GM12878 (cell line): ENCODE data around the gene PNPLA4. TPM values are rescaled to one million over a fixed set of nuclear protein-coding genes. Genes with fewer than 3 reads are reported as not detected.

Experiments
- ATAC-seq: fragments of 200-7000 bp; cut with Tn5 transposase; 3 replicates; pipeline ENCODE4 v1.9.1; 2020; ENCODE audit warnings: mild to moderate bottlenecking, moderate library complexity
- BruUV-seq: library from RNA; stranded (reverse); fragments of 400-500 nt; replicated peaks from 2 replicates; lab custom pipeline; 2021; lab: Mats Ljungman, UMichigan
- CTCF ChIA-PET: fragments of 300-600 bp; sonication (Branson Sonifier 250); formaldehyde crosslinking; extraction: SDS; loops from one replicate; lab custom pipeline; 2021; ENCODE audit warnings: inconsistent platforms; lab: Yijun Ruan, JAX
- POLR2A ChIA-PET: fragments of 350-600 bp; formaldehyde crosslinking; extraction: SDS; loops from one replicate; lab custom pipeline; 2021; ENCODE audit warnings: inconsistent platforms; lab: Charles Lee
- RAD21 ChIA-PET: fragments of 300-600 bp; sonication (Branson Sonifier 250); formaldehyde crosslinking; loops from one replicate; lab custom pipeline; 2023; ENCODE audit warnings: antibody characterized with exemption; ENCODE audit not compliant: unreplicated experiment; lab: Charles Lee
- SMC1A ChIA-PET: fragments of 300-600 bp; sonication (Branson Sonifier 250); formaldehyde crosslinking; loops from one replicate; lab custom pipeline; 2023; ENCODE audit not compliant: unreplicated experiment, uncharacterized antibody; lab: Charles Lee
- DNase-seq: peaks from one replicate; pipeline ENCODE4 v3.0.0-alpha.2; 2011; ENCODE audit warnings: low read depth, low spot score
- FAIRE-seq: peaks from 3 replicates; lab custom pipeline; 2011; peaks lifted over from hg19 to GRCh38; lab: Jason Lieb, UNC
- H2AFZ ChIP-seq: 2 replicates; pipeline ENCODE4 v1.6.0; 2011; ENCODE audit warnings: low read depth, low read length, control low read depth; ENCODE audit not compliant: control insufficient read depth
- H3K27ac ChIP-seq: 2 replicates; pipeline ENCODE4 v1.5.1; 2011; ENCODE audit warnings: control low read depth; ENCODE audit not compliant: control insufficient read depth, insufficient read depth
- H3K27me3 ChIP-seq, 2 experiments: replicated peaks in 1 of 2; 2 replicates each; pipeline versions ENCODE4 v1.6.0 to v1.6.1; 2011; ENCODE audit warnings: low read length in 1 of 2; ENCODE audit not compliant: control insufficient read depth in 2 of 2, insufficient read depth in 2 of 2
- H3K36me3 ChIP-seq, 2 experiments: 2 replicates each; pipeline ENCODE4 v1.5.1; 2011; ENCODE audit warnings: low read length in 1 of 2; ENCODE audit not compliant: control insufficient read depth in 2 of 2, insufficient read depth in 2 of 2
- H3K4me1 ChIP-seq: 2 replicates; pipeline ENCODE4 v1.6.1; 2011; ENCODE audit warnings: mild to moderate bottlenecking, low read length, moderate library complexity, mixed read lengths; ENCODE audit not compliant: control insufficient read depth, insufficient read depth
- H3K4me2 ChIP-seq: 2 replicates; pipeline ENCODE4 v1.6.0; 2011; ENCODE audit warnings: control low read depth; ENCODE audit not compliant: control insufficient read depth, insufficient read depth
- H3K4me3 ChIP-seq: fragments of 200-600 bp; sonication (generic); 2 replicates; pipeline ENCODE4 v1.5.1; 2016
- H3K79me2 ChIP-seq: 2 replicates; pipeline ENCODE4 v1.6.0; 2011; ENCODE audit warnings: low read length; ENCODE audit not compliant: control insufficient read depth, insufficient read depth
- H3K9ac ChIP-seq: 2 replicates; pipeline ENCODE4 v1.8.0; 2011; ENCODE audit warnings: low read length, control low read depth, mixed read lengths; ENCODE audit not compliant: control insufficient read depth, insufficient read depth
- H3K9me3 ChIP-seq: replicated peaks from 3 replicates; pipeline ENCODE4 v1.5.1; 2011; ENCODE audit warnings: mild to moderate bottlenecking, low read length; ENCODE audit not compliant: control insufficient read depth, insufficient read depth
- H4K20me1 ChIP-seq: 2 replicates; pipeline ENCODE4 v1.6.0; 2011; ENCODE audit not compliant: control insufficient read depth, insufficient read depth
- BCLAF1 ChIP-seq: fragments of 450-650 bp; IDR thresholded peaks from 2 replicates; pipeline ENCODE4 v1.6.1; 2017; ENCODE audit warnings: antibody characterized with exemption, mild to moderate bottlenecking, moderate library complexity
- CHD1 ChIP-seq: IDR thresholded peaks from 2 replicates; pipeline ENCODE4 v1.6.1; 2012; ENCODE audit warnings: low read depth, low read length, improper control_type of control experiment
- E4F1 ChIP-seq: fragments of 450-650 bp; IDR thresholded peaks from 2 replicates; pipeline ENCODE4 v1.6.1; 2018; ENCODE audit warnings: borderline replicate concordance, mild to moderate bottlenecking; ENCODE audit not compliant: partially characterized antibody
- IKZF1 ChIP-seq: fragments of 450-650 bp; conservative IDR thresholded peaks from 2 replicates; pipeline ENCODE4 v1.6.1; 2017; ENCODE audit warnings: antibody characterized with exemption, mild to moderate bottlenecking
- IKZF2 ChIP-seq, 2 experiments: fragments of 450-650 bp; IDR thresholded peaks; 2 replicates each; pipeline ENCODE4 v1.6.1; 2017; ENCODE audit warnings: mild to moderate bottlenecking in 2 of 2, moderate library complexity in 2 of 2
- JUND ChIP-seq: IDR thresholded peaks from 2 replicates; pipeline ENCODE4 v1.6.1; 2012; ENCODE audit warnings: low read depth, mild to moderate bottlenecking, low read length, improper control_type of control experiment, moderate library complexity
- MEF2A ChIP-seq: IDR thresholded peaks from 2 replicates; pipeline ENCODE4 v1.6.1; 2011; ENCODE audit warnings: low read depth, mild to moderate bottlenecking, low read length, moderate library complexity; ENCODE audit not compliant: insufficient read depth
- MTA2 ChIP-seq: fragments of 450-650 bp; IDR thresholded peaks from 2 replicates; pipeline ENCODE4 v1.6.1; 2016; ENCODE audit warnings: low read depth, mild to moderate bottlenecking, moderate library complexity
- NR2F1 ChIP-seq: fragments of 450-650 bp; conservative IDR thresholded peaks from 2 replicates; pipeline ENCODE4 v1.6.1; 2017; ENCODE audit warnings: mild to moderate bottlenecking
- RCOR1 ChIP-seq: conservative IDR thresholded peaks from 2 replicates; pipeline ENCODE4 v1.6.1; 2012; ENCODE audit warnings: low read depth, low read length, improper control_type of control experiment
- SKIL ChIP-seq: fragments of 450-650 bp; IDR thresholded peaks from 2 replicates; pipeline ENCODE4 v1.6.1; 2017; ENCODE audit warnings: mild to moderate bottlenecking, low read depth, inconsistent platforms; ENCODE audit not compliant: poor library complexity, severe bottlenecking
- SMAD1 ChIP-seq: fragments of 450-650 bp; IDR thresholded peaks from 2 replicates; pipeline ENCODE4 v1.6.1; 2018; ENCODE audit warnings: mild to moderate bottlenecking, low read depth; ENCODE audit not compliant: partially characterized antibody
- TCF12 ChIP-seq: IDR thresholded peaks from 2 replicates; pipeline ENCODE4 v1.6.1; 2011; ENCODE audit warnings: low read depth, mild to moderate bottlenecking, low read length
- ZNF207 ChIP-seq: fragments of 450-650 bp; IDR thresholded peaks from 2 replicates; pipeline ENCODE4 v1.6.1; 2014; ENCODE audit warnings: antibody characterized with exemption, mild to moderate bottlenecking, borderline replicate concordance
- WGBS: methylation state at CpG from one replicate; pipeline ENCODE4 v1.1.6; 2016; ENCODE audit warnings: low lambda C conversion rate; ENCODE audit not compliant: insufficient replicate concordance, insufficient coverage; ENCODE audit errors: missing lambda C conversion rate; 5-methylcytosine and 5-hydroxymethylcytosine counted together
- in situ Hi-C: fragments of 300-500 bp; cut with MboI; formaldehyde crosslinking; loops from 9 replicates; pipeline ENCODE4 v1.14.3; 2018; ENCODE audit warnings: mixed read lengths
- intact Hi-C: fragments of 100-400 bp; cut with micrococcal nuclease; formaldehyde crosslinking; loops from one replicate; pipeline ENCODE4 v1.14.2; 2022; ENCODE audit not compliant: unreplicated experiment
- polyA plus RNA-seq, 11 experiments: library from polyadenylated mRNA; depleted of rRNA in 4 of 11; unstranded in 6 of 11; stranded (reverse) in 5 of 11; fragments of >200 nt; fragmentation: Nextera tagmentation in 4 of 11; fragmentation: Illumina TruSeq in 1 of 11; extraction: Ambion mirVana in 4 of 11; extraction: Trizol in 1 of 11; gene quantifications; 1 replicate in 1 of 11; 2 replicates in 10 of 11; pipeline versions ENCODE4 v1.2.1 to v1.2.3, GENCODE V29; 2011 to 2016; ENCODE audit warnings: inconsistent platforms in 2 of 11, missing spikeins in 2 of 11, low read depth in 1 of 11
- total RNA-seq, 4 experiments: library from RNA; depleted of rRNA in 3 of 4; stranded (reverse); fragments of >200 nt in 3 of 4; fragmentation: Illumina TruSeq in 1 of 4; extraction: Trizol in 1 of 4; gene quantifications; 2 replicates each; pipeline versions ENCODE4 v1.2.1 to v1.2.3, GENCODE V29; 2013 to 2021

The PNPLA4 gene
- total and polyA plus RNA-seq, 10 of the 15 experiments (the other 5 are each of a cell fraction or from before 2014, with no cell fraction given): 18.0 to 53.0 (median 33.6) TPM

GRCh38 chrX:7950865-7951264, 23.7 kb upstream of the PNPLA4 start (continued):
- TF ChIP-seq BCLAF1: no peak
- TF ChIP-seq IKZF2 (IDR thresholded peaks at IDR 0.05): peak; percentile 94 to 95
- TF ChIP-seq MEF2A: peak; percentile 88
- TF ChIP-seq RCOR1: peak; percentile 79; the same call in 1 of the 2 replicates
- TF ChIP-seq NR2F1: peak; percentile 63
- TF ChIP-seq SKIL: peak; percentile 76

- CTCF ChIA-PET: interaction anchor here (1.1 kb wide), 1 partner anchor 39 kb away, joined by 3 read pairs; no protein-coding TSS in a partner anchor
- intact Hi-C loops: no loop called here
- no peak for FAIRE-seq
Measured at GRCh38 chrX:7948483-7948882, 21.3 kb upstream of the PNPLA4 start.

More at GRCh38 chrX:7948483-7948882, 21.3 kb upstream of the PNPLA4 start:
- no peak for ATAC-seq
- no peaks in the 10 kb centered on the region for H3K27me3 ChIP-seq
- H3K36me3 ChIP-seq: no peaks in the 10 kb centered on the region
- no peak overlapping the region for H3K4me3 ChIP-seq
- no TSS peak for BruUV-seq
- H3K27ac ChIP-seq: no peak overlapping the region
- peaks cover 9% of the 10 kb centered on the region; the same call in 1 of the 2 replicates for H3K4me1 ChIP-seq
- H4K20me1 ChIP-seq: no peaks in the 10 kb centered on the region
- POLR2A ChIA-PET: interaction anchor here (1.1 to 1.5 kb wide), 2 partner anchors 10 to 21 kb away, joined by 4 read pairs; partner anchors contain the start of gene PNPLA4
- RAD21 ChIA-PET: interaction anchor here (1.2 to 1.3 kb wide), 2 partner anchors 21 to 39 kb away, joined by 3 to 5 read pairs; partner anchors contain the start of gene PNPLA4
- no peak overlapping the region for H3K9ac ChIP-seq
- no peak for DNase-seq
- H3K79me2 ChIP-seq: peaks cover 4% of the 10 kb centered on the region
- TF ChIP-seq IKZF1 (peak; percentile 47; the same call in 1 of the 2 replicates), TCF12 (0 out of 2 replicates have a peak, but pooled peaks have one; percentile 22), JUND (no peak), ZNF207 (no peak), CHD1 (no peak), MTA2 (0 out of 2 replicates have a peak, but pooled peaks have one; percentile 27), SMAD1 (no peak), E4F1 (no peak)
- no peaks in the 10 kb centered on the region; the same call in 2 of the 3 replicates for H3K9me3 ChIP-seq
- H2AFZ ChIP-seq: no peak overlapping the region
- SMC1A ChIA-PET: interaction anchor here (0.8 to 2.2 kb wide), 8 partner anchors 11 to 790 kb away, joined by 3 to 12 read pairs (median 4); partner anchors contain the start of gene PNPLA4
- WGBS: 70% methylated on average over 3 of the region's 3 CpGs
- no peak overlapping the region for H3K4me2 ChIP-seq
- in situ Hi-C loops: loop anchor here (5.0 to 25.0 kb wide), 2 partner anchors 51 to 1211 kb away; no protein-coding TSS in a partner anchor
